NCI-H1417 (cell line): ENCODE measurements around the gene ISLR.

ENCODE experiments used
- DNase-seq, 3 experiments: peaks; one replicate each; lab custom pipeline; 2025; lab: John Stamatoyannopoulos, UW

Gene ISLR, protein sequence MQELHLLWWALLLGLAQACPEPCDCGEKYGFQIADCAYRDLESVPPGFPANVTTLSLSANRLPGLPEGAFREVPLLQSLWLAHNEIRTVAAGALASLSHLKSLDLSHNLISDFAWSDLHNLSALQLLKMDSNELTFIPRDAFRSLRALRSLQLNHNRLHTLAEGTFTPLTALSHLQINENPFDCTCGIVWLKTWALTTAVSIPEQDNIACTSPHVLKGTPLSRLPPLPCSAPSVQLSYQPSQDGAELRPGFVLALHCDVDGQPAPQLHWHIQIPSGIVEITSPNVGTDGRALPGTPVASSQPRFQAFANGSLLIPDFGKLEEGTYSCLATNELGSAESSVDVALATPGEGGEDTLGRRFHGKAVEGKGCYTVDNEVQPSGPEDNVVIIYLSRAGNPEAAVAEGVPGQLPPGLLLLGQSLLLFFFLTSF

DNA sequence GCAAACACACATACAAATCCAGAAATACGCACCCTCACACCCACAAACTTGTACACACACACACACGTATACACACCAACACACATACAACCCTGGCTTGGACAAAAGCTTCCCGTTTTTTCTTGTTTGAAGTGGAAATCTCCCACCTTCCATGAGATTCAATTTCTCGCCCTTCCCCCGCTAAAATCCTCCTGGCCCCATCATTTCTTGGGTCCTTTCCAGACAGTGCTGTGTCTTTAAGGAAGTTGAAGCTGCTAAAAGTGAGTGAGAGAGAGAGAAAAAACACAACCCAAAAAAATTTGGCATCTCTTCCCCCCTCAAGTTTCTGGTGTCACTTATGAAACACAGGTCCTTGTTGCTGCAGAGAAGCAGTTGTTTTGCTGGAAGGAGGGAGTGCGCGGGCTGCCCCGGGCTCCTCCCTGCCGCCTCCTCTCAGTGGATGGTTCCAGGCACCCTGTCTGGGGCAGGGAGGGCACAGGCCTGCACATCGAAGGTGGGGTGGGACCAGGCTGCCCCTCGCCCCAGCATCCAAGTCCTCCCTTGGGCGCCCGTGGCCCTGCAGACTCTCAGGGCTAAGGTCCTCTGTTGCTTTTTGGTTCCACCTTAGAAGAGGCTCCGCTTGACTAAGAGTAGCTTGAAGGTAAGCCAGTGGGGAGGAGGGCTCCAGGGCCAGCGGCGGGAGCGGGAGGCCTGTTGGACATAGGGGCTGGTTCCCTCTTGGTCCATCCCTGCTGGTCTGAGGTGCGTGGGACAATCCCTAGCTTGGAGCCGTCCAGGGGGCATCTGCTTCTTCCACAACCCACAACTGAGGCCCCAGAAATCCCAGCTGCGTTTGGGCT, at the start of gene ISLR:
Gene ISLR (plus strand): TSS at position 331 of the 839 bp plus-strand sequence. CDS start 1,149 bp downstream, outside the sequence.
- peak in 1 of 3 experiments; percentile 37 for DNase-seq

DNA sequence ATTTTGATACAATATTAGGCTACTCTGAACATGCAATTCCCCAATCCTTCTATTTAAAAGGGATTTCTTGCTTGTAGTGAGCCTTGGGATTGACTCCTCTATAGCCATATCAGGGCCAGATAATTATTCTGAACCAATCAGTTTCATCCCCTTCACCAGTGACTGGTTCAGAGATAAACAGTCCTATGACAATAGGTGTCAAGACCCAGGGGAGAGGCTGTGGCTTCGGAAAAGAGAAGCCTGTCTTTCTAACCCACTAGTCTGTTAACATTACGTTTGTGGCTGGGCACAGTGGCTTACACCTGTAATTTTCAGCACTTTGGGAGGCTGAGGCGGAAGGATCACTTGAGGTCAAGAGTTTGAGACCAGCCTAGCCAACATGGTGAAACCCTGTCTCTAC, 49.3 kb upstream of the ISLR start:
- no peak for DNase-seq

DNA sequence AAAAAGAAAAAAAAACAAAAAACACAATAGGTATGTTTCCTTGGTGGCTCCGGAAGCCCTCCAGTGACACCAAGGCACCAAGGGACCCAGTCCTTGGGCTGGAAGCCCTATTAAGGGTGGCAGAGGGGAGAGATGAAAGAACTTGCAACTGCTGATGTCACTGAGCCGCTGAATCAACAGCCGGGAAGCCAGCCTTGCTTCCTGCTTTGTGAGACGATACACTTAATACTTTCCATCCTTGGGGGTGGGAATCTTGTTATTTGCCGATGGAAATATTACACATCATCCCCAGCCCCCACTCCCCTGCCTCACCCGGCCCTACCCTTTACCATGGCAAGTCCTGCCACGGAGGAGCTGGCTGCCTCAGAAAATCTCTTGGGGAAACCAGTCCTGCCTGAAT, 48.8 kb upstream of the ISLR start:
- no peak for DNase-seq

DNA sequence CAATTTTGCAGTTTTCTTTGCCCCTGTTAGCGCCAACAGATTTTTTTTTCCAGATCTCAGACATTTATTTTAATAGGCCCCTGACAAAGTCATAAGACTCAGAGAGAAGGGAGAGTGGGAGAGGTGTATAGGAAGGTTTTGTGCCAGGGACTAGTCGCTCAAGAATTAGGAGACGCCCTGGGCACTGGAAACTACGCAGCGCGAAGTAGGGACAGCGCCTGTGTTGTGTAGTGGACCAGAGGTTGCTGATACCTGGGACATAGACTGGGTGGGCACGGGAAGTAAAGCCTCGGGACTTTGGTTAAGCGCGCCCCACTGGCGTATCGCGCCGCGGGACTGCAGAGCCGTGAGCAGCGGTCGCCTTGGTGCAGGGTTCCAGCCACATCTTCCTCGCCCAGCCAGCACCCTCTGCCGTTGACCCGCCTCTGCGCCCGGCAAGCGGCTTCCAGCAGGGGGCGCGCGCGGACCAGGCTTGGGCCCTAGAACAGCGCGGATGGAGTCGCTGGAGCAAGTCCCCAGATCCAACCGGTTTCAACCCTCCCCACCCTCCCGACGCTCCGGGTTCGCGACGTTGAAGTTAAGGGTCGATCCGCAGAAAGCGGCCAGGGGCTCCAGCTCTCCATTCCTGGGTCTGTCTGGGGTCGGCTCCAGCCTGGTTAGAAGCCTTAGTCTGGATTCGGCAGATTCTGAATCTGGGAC, 46.1 kb upstream of the ISLR start:
- peak; percentile 91 to 98 (median 97) for DNase-seq

DNA sequence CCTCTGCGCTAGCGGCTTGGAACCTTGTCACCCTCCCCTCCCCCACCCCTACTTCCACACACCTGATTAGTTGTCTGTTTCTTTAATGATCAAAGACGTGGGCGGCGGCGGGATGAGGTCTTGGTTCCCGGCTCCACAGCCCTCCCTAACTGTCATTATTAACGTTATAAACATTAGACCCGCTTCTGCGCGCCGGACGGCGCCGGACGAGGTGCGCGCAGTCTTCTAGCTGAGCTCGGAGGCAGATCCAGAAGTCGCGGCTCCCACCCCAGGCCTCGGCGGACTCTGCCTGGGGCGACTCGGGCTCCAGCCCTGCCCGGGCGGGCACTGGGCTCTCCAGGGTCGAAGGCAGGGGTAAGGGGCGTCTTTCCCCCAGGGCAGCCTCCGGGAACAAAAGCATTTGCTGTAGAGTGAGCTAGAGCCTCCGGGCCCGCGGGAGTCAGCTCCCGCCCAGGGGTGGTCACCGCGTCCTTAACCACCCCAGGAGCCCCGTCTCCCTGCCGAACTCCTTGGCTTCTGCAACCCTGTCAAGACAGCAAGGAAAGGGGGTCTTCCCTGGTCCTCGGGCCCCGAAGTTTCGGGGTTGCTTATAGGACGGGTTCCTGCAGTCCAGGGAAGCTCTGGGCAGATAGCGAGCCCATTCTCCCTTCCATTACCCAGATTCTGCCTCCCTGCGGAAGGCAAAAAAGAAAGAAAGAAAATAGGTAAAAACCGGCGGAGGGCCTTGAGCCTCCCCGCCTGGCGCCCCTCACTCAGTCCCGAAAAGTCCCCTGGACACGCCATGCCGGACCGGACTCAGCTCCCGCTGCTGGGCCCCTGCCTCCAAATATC, 45.3 kb upstream of the ISLR start:
- peak in 2 of 3 experiments; percentile 44 to 94 for DNase-seq

DNA sequence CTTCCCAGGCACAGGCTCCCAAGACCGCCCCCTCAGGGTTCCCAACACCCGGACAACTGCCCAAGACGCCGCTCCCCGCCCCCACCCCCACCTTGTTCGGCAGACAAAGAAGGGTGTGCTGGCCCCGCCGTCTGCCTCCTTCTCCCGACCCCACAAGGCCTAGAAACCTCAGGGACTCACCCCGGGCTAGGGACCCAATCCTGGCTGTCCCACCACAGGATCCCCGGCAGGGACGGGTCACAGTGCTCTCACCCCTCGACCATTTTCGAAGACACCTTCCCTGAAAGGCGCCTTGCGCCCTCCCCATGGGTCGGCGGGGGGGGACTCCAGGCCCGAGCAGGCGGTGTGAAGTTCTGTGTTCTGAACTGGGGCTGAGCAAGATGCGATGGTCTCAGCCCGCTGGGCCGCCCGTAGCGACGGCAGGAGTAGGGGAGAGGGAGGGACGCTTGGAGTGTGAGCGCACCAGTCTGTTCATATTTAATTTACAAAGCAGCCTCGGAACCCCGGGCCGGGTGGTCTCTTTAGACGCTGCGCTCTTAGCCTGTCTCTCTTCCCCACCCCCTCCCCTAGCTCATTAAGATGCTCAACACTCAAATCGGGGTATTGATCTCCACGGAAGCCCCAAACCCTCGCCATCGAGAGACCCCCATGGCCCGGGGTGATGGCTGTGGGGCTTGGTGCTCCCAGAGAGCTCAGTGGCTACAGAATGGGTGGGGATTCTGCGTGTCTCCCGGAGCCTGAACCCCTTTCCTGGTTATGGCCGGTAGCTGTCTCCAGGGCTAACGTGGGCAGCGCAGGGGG, 44.5 kb upstream of the ISLR start:
- peak in 2 of 3 experiments; percentile 87 to 88 for DNase-seq

DNA sequence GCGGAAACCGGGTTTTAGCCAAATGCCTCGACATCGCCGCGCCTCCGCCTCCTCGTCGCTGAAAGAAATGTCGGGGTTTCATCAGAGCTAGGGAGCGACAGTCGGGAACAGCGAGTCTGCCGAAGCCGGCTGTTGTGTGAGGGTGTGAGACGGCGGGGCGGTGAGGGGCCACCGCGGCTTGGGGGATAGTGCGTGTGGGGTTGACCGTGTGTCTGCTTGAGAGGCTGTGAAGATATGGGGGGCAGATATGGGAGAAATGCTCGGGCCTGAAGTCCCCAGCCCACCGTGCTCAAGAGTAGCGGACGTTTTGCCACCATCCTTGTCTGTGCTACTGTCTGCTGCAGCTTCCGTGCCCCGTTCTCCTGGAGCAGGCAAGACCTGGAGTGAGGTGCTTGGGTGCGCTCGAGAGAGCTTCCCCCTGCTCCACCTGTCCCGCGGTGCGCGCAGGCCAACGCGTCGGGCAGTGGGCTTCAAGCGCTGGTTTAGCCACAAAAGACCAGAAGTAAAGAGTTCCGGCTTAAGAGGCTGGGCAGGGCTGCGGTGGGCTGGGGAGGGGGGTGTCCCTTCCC, 43.8 kb upstream of the ISLR start:
- DNase-seq: peak; percentile 20 to 87 (median 74)

DNA sequence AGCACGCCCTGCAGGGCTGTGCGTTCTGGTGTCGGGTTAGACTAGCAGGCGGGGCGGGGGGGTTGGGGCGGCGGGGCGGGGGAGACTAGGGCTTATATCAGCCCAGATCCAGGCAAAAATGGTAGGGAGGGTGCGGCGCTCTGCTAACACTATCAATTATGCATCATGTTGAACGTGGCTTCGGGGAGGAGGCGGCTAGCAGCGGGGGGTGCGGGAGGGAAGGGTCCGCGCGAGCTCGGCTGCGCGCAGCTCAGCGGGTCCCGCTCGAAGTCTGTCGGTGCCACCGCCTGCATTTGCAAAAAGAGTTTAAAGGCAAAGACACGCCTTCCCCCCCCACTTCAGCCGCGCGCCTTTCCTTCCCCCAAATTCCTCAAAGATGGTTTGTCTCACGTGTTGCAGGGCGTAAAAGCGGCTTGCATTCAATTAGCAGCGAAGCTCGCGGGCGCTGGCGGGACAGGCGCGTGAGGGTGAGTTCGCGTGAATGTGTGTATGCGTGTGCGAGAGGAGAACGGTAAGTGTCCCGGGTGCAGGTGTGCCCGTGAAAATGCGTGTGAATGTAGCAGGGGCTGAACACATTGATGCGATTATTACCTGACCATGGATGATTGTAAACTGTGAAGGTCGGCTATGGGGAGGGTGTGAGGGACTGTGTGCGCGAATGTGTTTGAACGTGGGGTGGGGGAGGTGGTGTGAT, 43.2 kb upstream of the ISLR start, which contains the start of gene ISLR2:
Gene ISLR2 (plus strand): TSS at position 432 of the 694 bp plus-strand sequence. CDS start 2,169 bp downstream, outside the sequence.
- peak; percentile 70 to 87 (median 72) for DNase-seq

DNA sequence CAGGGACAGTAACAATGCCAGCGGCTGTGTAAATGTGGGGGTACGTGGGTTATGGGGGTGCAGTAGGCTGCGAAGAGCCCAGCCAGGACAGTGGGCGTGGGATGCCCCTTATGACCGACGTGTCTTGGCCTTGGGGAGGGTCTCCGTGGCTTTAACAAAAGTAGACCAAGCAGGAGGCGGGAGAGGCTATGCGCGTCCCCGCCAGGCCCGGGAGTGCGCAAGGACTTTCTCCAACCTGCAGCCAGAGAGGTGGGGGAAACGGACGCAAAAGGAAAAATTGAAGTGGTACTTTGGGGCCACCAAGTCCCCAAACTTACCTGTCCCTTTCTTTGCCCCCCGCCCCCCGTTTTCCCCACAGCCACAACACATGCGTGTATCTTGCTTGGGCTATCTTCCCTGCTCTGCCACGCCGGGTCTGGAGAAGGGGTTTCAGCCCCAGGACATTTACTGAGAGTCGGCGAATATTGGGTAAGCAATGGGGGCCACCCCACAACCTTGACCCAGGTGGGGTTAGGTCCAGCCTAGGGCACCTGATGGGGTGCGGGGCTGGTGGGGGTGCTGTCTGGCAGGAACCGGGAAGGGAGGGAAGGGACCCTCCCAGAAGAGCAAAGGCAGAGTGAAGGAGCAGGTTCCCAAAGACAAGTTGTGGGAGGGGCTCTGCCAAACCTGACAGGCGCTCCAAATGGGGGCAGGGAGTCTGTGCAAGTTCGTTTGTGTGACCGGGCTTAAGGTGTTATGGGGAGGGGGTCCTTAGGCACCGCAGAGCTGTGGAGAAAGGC, 42.5 kb upstream of the ISLR start:
- DNase-seq: no peak

DNA sequence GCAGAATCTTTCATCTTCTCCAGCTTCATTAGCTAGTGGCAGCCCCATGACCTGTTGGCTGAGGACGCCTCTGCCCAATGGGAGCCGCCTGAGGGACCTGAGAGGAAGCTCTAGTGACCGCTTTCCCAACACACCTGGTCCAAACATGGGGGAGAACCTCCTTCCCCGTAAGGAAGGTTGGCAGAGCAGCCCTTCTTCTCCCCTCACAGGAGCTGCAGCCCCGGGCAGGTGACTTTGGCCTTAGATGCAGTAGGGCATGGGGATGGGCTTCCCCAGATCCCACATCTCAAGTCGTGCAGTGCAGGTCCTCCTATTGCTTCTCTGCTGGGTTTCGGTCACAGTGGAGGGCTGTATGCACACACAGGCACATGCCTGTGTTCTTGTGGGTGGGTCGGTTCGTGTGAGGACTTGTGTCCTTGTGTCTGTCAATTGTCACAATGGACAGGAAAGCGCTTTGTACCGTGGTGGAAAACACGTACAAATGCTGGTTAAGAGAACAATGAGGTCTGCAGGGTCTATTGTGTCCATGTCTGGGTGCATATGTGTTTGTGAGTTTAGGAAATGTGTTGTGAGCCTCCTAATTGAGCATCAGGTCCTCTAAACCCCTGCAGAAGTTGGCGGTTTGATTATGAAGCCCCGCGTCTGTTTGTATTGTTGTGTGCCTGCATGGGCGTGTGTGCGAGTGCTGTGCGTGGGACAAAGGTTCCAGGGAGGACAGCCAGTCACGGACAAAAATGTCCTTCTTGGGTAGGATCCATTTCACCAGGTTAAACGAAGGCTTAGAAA, 41.7 kb upstream of the ISLR start:
- DNase-seq: no peak

DNA sequence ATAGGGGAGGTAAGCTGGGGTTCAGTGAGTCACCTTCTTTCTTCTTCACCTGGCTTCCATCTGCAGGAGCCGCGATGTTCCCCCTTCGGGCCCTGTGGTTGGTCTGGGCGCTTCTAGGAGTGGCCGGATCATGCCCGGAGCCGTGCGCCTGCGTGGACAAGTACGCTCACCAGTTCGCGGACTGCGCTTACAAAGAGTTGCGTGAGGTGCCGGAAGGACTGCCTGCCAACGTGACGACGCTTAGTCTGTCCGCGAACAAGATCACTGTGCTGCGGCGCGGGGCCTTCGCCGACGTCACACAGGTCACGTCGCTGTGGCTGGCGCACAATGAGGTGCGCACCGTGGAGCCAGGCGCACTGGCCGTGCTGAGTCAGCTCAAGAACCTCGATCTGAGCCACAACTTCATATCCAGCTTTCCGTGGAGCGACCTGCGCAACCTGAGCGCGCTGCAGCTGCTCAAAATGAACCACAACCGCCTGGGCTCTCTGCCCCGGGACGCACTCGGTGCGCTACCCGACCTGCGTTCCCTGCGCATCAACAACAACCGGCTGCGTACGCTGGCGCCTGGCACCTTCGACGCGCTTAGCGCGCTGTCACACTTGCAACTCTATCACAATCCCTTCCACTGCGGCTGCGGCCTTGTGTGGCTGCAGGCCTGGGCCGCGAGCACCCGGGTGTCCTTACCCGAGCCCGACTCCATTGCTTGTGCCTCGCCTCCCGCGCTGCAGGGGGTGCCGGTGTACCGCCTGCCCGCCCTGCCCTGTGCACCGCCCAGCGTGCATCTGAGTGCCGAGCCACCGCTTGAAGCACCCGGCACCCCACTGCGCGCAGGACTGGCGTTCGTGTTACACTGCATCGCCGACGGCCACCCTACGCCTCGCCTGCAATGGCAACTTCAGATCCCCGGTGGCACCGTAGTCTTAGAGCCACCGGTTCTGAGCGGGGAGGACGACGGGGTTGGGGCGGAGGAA, 40.5 kb upstream of the ISLR start:
- DNase-seq: no peak

DNA sequence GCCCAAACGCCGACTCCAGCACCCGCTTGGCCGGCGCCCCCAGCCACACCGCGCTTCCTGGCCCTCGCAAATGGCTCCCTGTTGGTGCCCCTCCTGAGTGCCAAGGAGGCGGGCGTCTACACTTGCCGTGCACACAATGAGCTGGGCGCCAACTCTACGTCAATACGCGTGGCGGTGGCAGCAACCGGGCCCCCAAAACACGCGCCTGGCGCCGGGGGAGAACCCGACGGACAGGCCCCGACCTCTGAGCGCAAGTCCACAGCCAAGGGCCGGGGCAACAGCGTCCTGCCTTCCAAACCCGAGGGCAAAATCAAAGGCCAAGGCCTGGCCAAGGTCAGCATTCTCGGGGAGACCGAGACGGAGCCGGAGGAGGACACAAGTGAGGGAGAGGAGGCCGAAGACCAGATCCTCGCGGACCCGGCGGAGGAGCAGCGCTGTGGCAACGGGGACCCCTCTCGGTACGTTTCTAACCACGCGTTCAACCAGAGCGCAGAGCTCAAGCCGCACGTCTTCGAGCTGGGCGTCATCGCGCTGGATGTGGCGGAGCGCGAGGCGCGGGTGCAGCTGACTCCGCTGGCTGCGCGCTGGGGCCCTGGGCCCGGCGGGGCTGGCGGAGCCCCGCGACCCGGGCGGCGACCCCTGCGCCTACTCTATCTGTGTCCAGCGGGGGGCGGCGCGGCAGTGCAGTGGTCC, 39.7 kb upstream of the ISLR start:
- no peak for DNase-seq

DNA sequence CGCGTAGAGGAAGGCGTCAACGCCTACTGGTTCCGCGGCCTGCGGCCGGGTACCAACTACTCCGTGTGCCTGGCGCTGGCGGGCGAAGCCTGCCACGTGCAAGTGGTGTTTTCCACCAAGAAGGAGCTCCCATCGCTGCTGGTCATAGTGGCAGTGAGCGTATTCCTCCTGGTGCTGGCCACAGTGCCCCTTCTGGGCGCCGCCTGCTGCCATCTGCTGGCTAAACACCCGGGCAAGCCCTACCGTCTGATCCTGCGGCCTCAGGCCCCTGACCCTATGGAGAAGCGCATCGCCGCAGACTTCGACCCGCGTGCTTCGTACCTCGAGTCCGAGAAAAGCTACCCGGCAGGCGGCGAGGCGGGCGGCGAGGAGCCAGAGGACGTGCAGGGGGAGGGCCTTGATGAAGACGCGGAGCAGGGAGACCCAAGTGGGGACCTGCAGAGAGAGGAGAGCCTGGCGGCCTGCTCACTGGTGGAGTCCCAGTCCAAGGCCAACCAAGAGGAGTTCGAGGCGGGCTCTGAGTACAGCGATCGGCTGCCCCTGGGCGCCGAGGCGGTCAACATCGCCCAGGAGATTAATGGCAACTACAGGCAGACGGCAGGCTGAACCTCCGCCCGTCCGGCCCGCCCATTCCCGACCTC, 39.0 kb upstream of the ISLR start:
- no peak for DNase-seq

DNA sequence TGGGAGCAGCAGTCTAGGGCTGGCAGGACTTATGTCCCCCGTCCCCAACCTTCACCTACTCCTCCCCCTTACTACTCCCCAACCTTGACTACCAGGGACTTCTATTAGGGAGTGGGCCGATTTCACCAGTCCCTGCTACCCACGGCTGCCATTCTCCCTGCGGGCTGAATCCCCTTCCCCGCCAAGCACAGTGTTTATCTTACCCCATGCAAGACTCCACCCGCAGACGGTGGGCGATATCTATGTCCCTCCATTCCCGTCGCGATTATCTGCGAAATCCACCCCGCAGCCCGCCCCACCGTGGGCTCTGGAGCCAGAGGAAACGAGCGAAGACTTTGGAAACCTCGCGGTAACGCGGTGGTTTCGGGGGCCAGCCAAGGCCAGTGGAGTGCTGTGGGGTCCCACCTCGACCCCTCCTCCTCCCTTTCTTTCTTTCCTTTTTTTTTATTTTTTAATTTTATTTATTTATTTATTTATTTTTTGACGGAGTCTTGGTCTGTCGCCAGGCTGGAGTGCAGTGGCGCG, 38.4 kb upstream of the ISLR start:
- no peak for DNase-seq

DNA sequence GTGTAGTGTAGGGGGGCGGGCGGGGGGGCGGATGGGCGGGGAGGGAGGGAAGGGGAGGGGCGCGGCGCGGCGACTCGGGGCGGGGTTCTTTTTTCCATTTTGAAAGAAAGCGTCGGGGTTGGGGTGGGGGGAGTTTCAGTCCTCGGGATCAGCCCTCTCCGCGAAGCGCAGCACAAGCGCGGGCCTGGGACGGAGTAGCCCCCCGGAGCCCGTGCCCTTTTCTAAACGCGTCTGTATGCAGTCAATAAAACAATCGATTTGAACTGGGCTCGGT, 37.0 kb upstream of the ISLR start:
- no peak for DNase-seq
